HEK293 (cell line): ENCODE data around the gene CFAP45.

Source experiments
- CTCF ChIA-PET: fragments of 350-600 bp; formaldehyde crosslinking; extraction: SDS; loops from one replicate; lab custom pipeline; 2021; ENCODE audit warnings: antibody characterized with exemption; lab: Yijun Ruan, JAX
- POLR2A ChIA-PET: fragments of 300-600 bp; formaldehyde crosslinking; extraction: SDS; loops from one replicate; lab custom pipeline; 2020; ENCODE audit warnings: antibody characterized with exemption, inconsistent platforms; lab: Yijun Ruan, JAX
- H3K27ac ChIP-seq: fragments of 200-500 bp; sonication (Bioruptor generic); 2 replicates; pipeline ENCODE4 v1.5.1; 2014; ENCODE audit warnings: low read depth, low read length, control low read depth, inconsistent platforms; ENCODE audit errors: extremely low read depth
- H3K36me3 ChIP-seq, 2 experiments: fragments of 200-500 bp in 1 of 2; sonication (Bioruptor generic) in 1 of 2; 1 replicate in 1 of 2; 2 replicates in 1 of 2; pipeline ENCODE4 v1.5.1; 2014 to 2017; ENCODE audit warnings: inconsistent platforms in 2 of 2, low read length in 2 of 2; ENCODE audit not compliant: control insufficient read depth in 2 of 2, insufficient read depth in 1 of 2
- H3K4me1 ChIP-seq: fragments of 200-500 bp; sonication (Bioruptor generic); 2 replicates; pipeline ENCODE4 v1.5.1; 2014; ENCODE audit warnings: mild to moderate bottlenecking, low read length, inconsistent platforms; ENCODE audit not compliant: control insufficient read depth, insufficient read depth
- H3K4me3 ChIP-seq: 2 replicates; pipeline ENCODE4 v1.5.1; 2011; ENCODE audit warnings: low read depth, mild to moderate bottlenecking, control low read depth, low read length, moderate library complexity
- H3K9me3 ChIP-seq: fragments of 200-500 bp; sonication (Bioruptor generic); 2 replicates; pipeline ENCODE4 v1.5.1; 2014; ENCODE audit warnings: low read depth, low read length, inconsistent platforms; ENCODE audit not compliant: control insufficient read depth, insufficient read depth
- IKZF3 ChIP-seq: fragments of 450-650 bp; IDR thresholded peaks from 2 replicates; pipeline ENCODE4 v1.5.0; 2018; ENCODE audit warnings: missing biosample characterization, mild to moderate bottlenecking, missing genetic modification characterization, moderate library complexity
- ZBTB48 ChIP-seq: fragments of 450-650 bp; formaldehyde crosslinking; IDR thresholded peaks from 2 replicates; pipeline ENCODE4 v1.5.1; 2016; ENCODE audit warnings: missing biosample characterization, missing genetic modification characterization
- ZBTB7A ChIP-seq: fragments of 450-650 bp; formaldehyde crosslinking; IDR thresholded peaks from 2 replicates; pipeline ENCODE4 v1.5.1; 2016; ENCODE audit warnings: low read depth, missing biosample characterization, missing genetic modification characterization
- ZIC2 ChIP-seq: fragments of 450-650 bp; formaldehyde crosslinking; IDR thresholded peaks from 2 replicates; pipeline ENCODE4 v1.5.1; 2016; ENCODE audit warnings: missing biosample characterization, missing genetic modification characterization
- ZNF114 ChIP-seq: fragments of 450-650 bp; formaldehyde crosslinking; IDR thresholded peaks from 2 replicates; pipeline ENCODE4 v1.5.0; 2017; ENCODE audit warnings: missing biosample characterization, missing genetic modification characterization
- ZNF169 ChIP-seq: fragments of 450-650 bp; formaldehyde crosslinking; IDR thresholded peaks from 2 replicates; pipeline ENCODE4 v1.5.1; 2016; ENCODE audit warnings: missing biosample characterization, missing genetic modification characterization
- ZNF274 ChIP-seq, 2 experiments: fragments of 200-500 bp in 1 of 2; fragments of 450-650 bp in 1 of 2; sonication (Bioruptor generic) in 1 of 2; formaldehyde crosslinking in 1 of 2; IDR thresholded peaks; 2 replicates each; pipeline versions ENCODE4 v1.5.1 to v1.6.1; 2014 to 2016; ENCODE audit warnings: borderline replicate concordance in 1 of 2, inconsistent platforms in 1 of 2, low read length in 1 of 2, missing biosample characterization in 1 of 2, missing genetic modification characterization in 1 of 2
- ZNF311 ChIP-seq: fragments of 450-650 bp; formaldehyde crosslinking; IDR thresholded peaks from 2 replicates; pipeline ENCODE4 v1.5.1; 2017; ENCODE audit warnings: missing biosample characterization, missing genetic modification characterization, borderline replicate concordance
- ZNF404 ChIP-seq: fragments of 450-650 bp; formaldehyde crosslinking; IDR thresholded peaks from 2 replicates; pipeline ENCODE4 v1.5.1; 2017; ENCODE audit warnings: missing biosample characterization, missing genetic modification characterization
- ZNF416 ChIP-seq: fragments of 450-650 bp; formaldehyde crosslinking; IDR thresholded peaks from 2 replicates; pipeline ENCODE4 v1.5.1; 2016; ENCODE audit warnings: missing biosample characterization, missing genetic modification characterization
- ZNF473 ChIP-seq: fragments of 450-650 bp; formaldehyde crosslinking; IDR thresholded peaks from 2 replicates; pipeline ENCODE4 v1.5.1; 2017; ENCODE audit warnings: missing biosample characterization, missing genetic modification characterization
- ZNF501 ChIP-seq: fragments of 450-650 bp; formaldehyde crosslinking; IDR thresholded peaks from 2 replicates; pipeline ENCODE4 v1.5.1; 2016; ENCODE audit warnings: missing biosample characterization, missing genetic modification characterization
- ZNF514 ChIP-seq: fragments of 450-650 bp; formaldehyde crosslinking; IDR thresholded peaks from 2 replicates; pipeline ENCODE4 v1.5.1; 2016; ENCODE audit warnings: missing biosample characterization, missing genetic modification characterization
- ZNF747 ChIP-seq: fragments of 450-650 bp; formaldehyde crosslinking; IDR thresholded peaks from 2 replicates; pipeline ENCODE4 v1.5.1; 2016; ENCODE audit warnings: missing biosample characterization, missing genetic modification characterization
- ZNF785 ChIP-seq: fragments of 450-650 bp; formaldehyde crosslinking; IDR thresholded peaks from 2 replicates; pipeline ENCODE4 v1.5.1; 2016; ENCODE audit warnings: missing biosample characterization, missing genetic modification characterization
- ZNF830 ChIP-seq: fragments of 450-650 bp; IDR thresholded peaks from 2 replicates; pipeline ENCODE4 v1.5.0; 2018; ENCODE audit warnings: missing biosample characterization, missing genetic modification characterization, low read depth, mild to moderate bottlenecking, moderate library complexity
- TF ChIP-seq, protein P1 (sequence below): fragments of 450-650 bp; formaldehyde crosslinking; IDR thresholded peaks from 2 replicates; pipeline ENCODE4 v1.5.1; 2016; ENCODE audit warnings: missing biosample characterization, missing genetic modification characterization, borderline replicate concordance
- TF ChIP-seq, protein P2 (sequence below): fragments of 450-650 bp; formaldehyde crosslinking; IDR thresholded peaks from 2 replicates; pipeline ENCODE4 v1.5.1; 2016; ENCODE audit warnings: missing biosample characterization, missing genetic modification characterization

Gene CFAP45

DNA sequence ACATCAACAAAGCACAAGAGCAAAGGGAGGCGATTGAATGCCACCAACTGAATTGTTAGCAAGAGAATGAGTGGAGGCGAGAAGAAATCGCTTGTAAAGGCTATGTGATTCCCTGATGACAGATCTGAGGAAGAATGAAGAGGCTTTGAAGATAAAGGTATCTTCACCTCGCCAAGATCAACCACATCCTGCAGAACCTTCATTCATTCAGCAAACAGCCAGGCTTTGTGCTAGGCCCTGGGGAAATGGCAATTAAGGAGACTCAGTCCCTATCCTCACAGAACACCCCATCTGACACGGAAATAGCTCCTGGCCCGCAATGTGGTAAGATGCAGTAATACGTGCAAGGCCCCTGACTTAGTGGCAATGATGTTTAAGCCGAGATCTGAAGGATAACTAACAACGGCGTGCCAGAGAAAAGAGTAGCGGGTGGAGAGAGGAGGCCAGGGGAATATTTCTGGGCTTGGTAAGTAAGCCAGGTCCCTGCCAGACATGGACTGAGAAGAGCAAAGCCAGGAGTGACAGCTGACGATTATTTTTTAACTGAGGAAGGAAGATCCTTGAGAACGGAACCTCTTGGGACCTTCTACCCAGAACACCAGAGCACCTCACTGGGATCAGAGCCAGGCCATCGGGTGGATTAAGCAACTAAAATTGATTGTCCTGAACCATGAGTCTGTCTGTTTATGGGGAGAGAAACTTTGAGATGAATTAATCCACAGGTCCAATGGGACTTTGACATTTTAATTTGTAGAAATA lies 32.9 kb downstream of the CFAP45 start:
- ChIA-PET CTCF (interaction anchor here (1.0 to 1.5 kb wide), 2 partner anchors 24 to 69 kb away, joined by 3 to 7 read pairs; no protein-coding TSS in a partner anchor), POLR2A (interaction anchor here (0.9 kb wide), 1 partner anchor 58 kb away, joined by 3 read pairs; the partner anchor contains the start of gene TAGLN2)
- H3K9me3 ChIP-seq, result no peaks in the 10 kb centered on the region
- no peak overlapping the region for H3K4me3 ChIP-seq
- no peaks in the 10 kb centered on the region for H3K4me1 ChIP-seq
- no peak overlapping the region for H3K27ac ChIP-seq
- no peaks in the 10 kb centered on the region for H3K36me3 ChIP-seq
- TF ChIP-seq ZBTB7A (tag by site-specific recombination), result no peak
- TF ChIP-seq IKZF3, result no peak

DNA sequence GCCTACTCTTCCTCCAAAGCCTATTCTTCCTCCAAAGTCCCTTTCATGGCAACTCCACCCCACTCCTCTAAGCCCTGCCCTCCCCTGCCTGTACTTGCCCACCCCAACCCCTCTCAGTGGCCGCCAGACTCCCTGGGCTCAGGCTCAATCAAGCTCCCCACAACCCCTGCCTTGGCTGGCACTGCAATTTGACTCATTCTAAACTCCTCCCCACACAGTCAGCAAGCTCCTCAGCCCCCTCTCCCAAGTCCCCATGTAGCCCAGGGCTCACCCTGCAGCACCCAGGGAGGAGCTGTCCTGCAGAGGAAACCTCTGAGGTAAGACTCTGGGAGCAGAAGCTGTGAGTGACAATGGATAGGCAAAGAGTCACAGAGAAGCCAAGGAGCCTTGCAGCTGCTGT lies 33.9 kb downstream of the CFAP45 start:
- no peaks in the 10 kb centered on the region for H3K36me3 ChIP-seq
- CTCF ChIA-PET, result interaction anchor here (1.0 to 1.2 kb wide), 2 partner anchors 13 to 25 kb away, joined by 3 to 7 read pairs; no protein-coding TSS in a partner anchor
- peak; percentile 91 for TF ChIP-seq ZIC2 (tag by site-specific recombination)
- no peak for TF ChIP-seq ZNF311
- TF ChIP-seq, all 188 proteins: peak for 1
- POLR2A ChIA-PET, result interaction anchor here (0.9 kb wide), 1 partner anchor 59 kb away, joined by 3 read pairs; the partner anchor contains the start of gene TAGLN2
- H3K9me3 ChIP-seq, result no peaks in the 10 kb centered on the region
- H3K4me1 ChIP-seq, result no peaks in the 10 kb centered on the region
- no peak overlapping the region for H3K27ac ChIP-seq
- H3K4me3 ChIP-seq, result no peak overlapping the region

DNA sequence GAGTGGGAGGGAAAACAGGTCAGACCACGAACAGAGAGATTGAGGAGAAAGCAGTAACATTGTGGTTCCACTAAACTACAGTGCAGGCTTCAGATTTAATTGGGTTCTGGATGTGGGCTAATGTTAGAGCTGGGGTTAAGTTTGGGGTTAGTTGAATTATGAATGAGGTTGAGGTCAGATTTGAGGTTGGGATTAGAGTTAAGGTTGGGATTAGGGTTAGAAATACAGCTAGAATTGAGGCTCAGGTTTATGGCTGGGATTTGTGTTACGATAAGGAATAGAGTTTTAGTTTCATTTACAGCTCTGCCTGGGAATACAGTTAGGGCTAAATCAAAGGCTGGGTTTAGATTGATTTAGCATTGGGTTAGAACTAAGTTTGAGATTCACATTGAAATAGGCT lies 35.7 kb downstream of the CFAP45 start:
- H3K4me3 ChIP-seq, result no peak overlapping the region
- ChIA-PET CTCF (interaction anchor here (0.8 to 1.9 kb wide), 4 partner anchors 27 to 79 kb away, joined by 3 to 5 read pairs (median 4); no protein-coding TSS in a partner anchor), POLR2A (interaction anchor here (0.7 kb wide), 1 partner anchor 50 kb away, joined by 3 read pairs; no protein-coding TSS in a partner anchor)
- H3K36me3 ChIP-seq, result no peaks in the 10 kb centered on the region
- no peak for TF ChIP-seq ZNF514 (tag by site-specific recombination)
- no peak for TF ChIP-seq ZNF114 (tag by site-specific recombination)
- no peak for TF ChIP-seq ZNF830
- TF ChIP-seq ZNF747 (tag by site-specific recombination), result no peak
- no peak for TF ChIP-seq ZNF404 (tag by site-specific recombination)
- no peak for TF ChIP-seq ZNF169 (tag by site-specific recombination)
- no peak for TF ChIP-seq ZNF785
- TF ChIP-seq ZNF274 (IDR thresholded peaks at IDR 0.05; ENCODE audit: low read length), result no peak
- TF ChIP-seq ZNF274 (tag by site-specific recombination; IDR thresholded peaks at IDR 0.05; ENCODE audit: borderline replicate concordance), result no peak
- no peak for TF ChIP-seq ZNF416 (tag by site-specific recombination)
- TF ChIP-seq IKZF3, result no peak
- H3K4me1 ChIP-seq, result no peaks in the 10 kb centered on the region
- H3K27ac ChIP-seq, result no peak overlapping the region
- no peaks in the 10 kb centered on the region for H3K9me3 ChIP-seq

DNA sequence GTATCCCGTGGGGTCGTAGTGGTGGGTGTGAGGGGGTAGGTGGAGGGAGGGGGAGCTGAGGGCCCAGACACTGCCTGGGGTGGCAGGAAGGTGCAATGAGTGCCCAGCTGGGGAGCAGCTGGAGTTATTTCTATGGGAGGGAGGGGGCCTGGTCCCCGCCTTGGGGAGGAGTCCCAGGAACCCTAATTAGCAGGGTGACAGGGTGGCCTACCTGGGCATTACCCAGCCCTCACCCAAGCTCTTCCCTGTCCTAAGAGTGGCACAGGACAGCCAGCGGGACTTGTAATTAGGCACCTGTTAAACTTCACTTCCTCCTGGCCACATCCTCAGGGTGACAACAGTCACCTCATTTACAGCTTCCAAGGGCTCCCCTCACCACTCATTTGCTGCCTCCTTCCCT lies 37.4 kb downstream of the CFAP45 start, which contains the start of gene VSIG8:
Gene VSIG8 (minus strand): TSS at position 101 of the 400 bp plus-strand sequence. CDS start 136 bp downstream, outside the sequence.
- POLR2A ChIA-PET, result no interaction called here
- TF ChIP-seq ZBTB48 (tag by site-specific recombination) (no peak), ZNF501 (tag by site-specific recombination) (no peak), ZNF473 (tag by site-specific recombination) (no peak)
- TF ChIP-seq, protein P1, sequence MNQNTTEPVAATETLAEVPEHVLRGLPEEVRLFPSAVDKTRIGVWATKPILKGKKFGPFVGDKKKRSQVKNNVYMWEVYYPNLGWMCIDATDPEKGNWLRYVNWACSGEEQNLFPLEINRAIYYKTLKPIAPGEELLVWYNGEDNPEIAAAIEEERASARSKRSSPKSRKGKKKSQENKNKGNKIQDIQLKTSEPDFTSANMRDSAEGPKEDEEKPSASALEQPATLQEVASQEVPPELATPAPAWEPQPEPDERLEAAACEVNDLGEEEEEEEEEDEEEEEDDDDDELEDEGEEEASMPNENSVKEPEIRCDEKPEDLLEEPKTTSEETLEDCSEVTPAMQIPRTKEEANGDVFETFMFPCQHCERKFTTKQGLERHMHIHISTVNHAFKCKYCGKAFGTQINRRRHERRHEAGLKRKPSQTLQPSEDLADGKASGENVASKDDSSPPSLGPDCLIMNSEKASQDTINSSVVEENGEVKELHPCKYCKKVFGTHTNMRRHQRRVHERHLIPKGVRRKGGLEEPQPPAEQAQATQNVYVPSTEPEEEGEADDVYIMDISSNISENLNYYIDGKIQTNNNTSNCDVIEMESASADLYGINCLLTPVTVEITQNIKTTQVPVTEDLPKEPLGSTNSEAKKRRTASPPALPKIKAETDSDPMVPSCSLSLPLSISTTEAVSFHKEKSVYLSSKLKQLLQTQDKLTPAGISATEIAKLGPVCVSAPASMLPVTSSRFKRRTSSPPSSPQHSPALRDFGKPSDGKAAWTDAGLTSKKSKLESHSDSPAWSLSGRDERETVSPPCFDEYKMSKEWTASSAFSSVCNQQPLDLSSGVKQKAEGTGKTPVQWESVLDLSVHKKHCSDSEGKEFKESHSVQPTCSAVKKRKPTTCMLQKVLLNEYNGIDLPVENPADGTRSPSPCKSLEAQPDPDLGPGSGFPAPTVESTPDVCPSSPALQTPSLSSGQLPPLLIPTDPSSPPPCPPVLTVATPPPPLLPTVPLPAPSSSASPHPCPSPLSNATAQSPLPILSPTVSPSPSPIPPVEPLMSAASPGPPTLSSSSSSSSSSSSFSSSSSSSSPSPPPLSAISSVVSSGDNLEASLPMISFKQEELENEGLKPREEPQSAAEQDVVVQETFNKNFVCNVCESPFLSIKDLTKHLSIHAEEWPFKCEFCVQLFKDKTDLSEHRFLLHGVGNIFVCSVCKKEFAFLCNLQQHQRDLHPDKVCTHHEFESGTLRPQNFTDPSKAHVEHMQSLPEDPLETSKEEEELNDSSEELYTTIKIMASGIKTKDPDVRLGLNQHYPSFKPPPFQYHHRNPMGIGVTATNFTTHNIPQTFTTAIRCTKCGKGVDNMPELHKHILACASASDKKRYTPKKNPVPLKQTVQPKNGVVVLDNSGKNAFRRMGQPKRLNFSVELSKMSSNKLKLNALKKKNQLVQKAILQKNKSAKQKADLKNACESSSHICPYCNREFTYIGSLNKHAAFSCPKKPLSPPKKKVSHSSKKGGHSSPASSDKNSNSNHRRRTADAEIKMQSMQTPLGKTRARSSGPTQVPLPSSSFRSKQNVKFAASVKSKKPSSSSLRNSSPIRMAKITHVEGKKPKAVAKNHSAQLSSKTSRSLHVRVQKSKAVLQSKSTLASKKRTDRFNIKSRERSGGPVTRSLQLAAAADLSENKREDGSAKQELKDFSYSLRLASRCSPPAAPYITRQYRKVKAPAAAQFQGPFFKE, result no peak
- TF ChIP-seq, protein P2, sequence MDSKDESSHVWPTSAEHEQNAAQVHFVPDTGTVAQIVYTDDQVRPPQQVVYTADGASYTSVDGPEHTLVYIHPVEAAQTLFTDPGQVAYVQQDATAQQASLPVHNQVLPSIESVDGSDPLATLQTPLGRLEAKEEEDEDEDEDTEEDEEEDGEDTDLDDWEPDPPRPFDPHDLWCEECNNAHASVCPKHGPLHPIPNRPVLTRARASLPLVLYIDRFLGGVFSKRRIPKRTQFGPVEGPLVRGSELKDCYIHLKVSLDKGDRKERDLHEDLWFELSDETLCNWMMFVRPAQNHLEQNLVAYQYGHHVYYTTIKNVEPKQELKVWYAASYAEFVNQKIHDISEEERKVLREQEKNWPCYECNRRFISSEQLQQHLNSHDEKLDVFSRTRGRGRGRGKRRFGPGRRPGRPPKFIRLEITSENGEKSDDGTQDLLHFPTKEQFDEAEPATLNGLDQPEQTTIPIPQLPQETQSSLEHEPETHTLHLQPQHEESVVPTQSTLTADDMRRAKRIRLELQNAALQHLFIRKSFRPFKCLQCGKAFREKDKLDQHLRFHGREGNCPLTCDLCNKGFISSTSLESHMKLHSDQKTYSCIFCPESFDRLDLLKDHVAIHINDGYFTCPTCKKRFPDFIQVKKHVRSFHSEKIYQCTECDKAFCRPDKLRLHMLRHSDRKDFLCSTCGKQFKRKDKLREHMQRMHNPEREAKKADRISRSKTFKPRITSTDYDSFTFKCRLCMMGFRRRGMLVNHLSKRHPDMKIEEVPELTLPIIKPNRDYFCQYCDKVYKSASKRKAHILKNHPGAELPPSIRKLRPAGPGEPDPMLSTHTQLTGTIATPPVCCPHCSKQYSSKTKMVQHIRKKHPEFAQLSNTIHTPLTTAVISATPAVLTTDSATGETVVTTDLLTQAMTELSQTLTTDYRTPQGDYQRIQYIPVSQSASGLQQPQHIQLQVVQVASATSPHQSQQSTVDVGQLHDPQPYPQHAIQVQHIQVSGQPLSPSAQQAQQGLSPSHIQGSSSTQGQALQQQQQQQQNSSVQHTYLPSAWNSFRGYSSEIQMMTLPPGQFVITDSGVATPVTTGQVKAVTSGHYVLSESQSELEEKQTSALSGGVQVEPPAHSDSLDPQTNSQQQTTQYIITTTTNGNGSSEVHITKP (tag by site-specific recombination), result no peak

More for the DNA sequence above, 37.4 kb downstream of the CFAP45 start, which contains the start of gene VSIG8:
- no peaks in the 10 kb centered on the region for H3K9me3 ChIP-seq
- H3K4me3 ChIP-seq, result no peak within 1 kb of the TSS
- CTCF ChIA-PET, result interaction anchor here (0.5 to 0.6 kb wide), 2 partner anchors 218 to 240 kb away, joined by 3 read pairs; no protein-coding TSS in a partner anchor
- no peaks in the 10 kb centered on the region for H3K36me3 ChIP-seq
- H3K27ac ChIP-seq, result no peak within 1 kb of the TSS
- no peaks in the 10 kb centered on the region for H3K4me1 ChIP-seq
